BJ (cell line): ENCODE data around the gene MIDN. TPM values are rescaled to one million over a fixed set of nuclear protein-coding genes. Genes with fewer than 3 reads are reported as not detected.

Source experiments
- CTCF ChIA-PET: fragments of 350-600 bp; formaldehyde crosslinking; extraction: SDS; loops from one replicate; lab custom pipeline; 2021; ENCODE audit warnings: antibody characterized with exemption, inconsistent platforms; lab: Yijun Ruan, JAX
- POLR2A ChIA-PET: fragments of 300-600 bp; sonication (Branson Sonifier 250); formaldehyde crosslinking; extraction: SDS; loops from one replicate; lab custom pipeline; 2021; ENCODE audit warnings: antibody characterized with exemption; lab: Charles Lee
- DNase-seq: peaks from one replicate; pipeline ENCODE4 v3.0.0-alpha.2; 2011; ENCODE audit warnings: low read depth
- H3K27me3 ChIP-seq: 2 replicates; pipeline ENCODE4 v1.6.0; 2011; ENCODE audit warnings: low read length; ENCODE audit not compliant: control insufficient read depth, insufficient read depth
- H3K36me3 ChIP-seq: 2 replicates; pipeline ENCODE4 v1.5.1; 2011; ENCODE audit warnings: low read length; ENCODE audit not compliant: control insufficient read depth, insufficient read depth
- H3K4me3 ChIP-seq: 2 replicates; pipeline ENCODE4 v1.5.1; 2011; ENCODE audit warnings: low read depth, mild to moderate bottlenecking, control low read depth, low read length
- polyA plus RNA-seq: library from polyadenylated mRNA; depleted of rRNA; stranded (reverse); fragments of >200 nt; gene quantifications from 2 replicates; pipeline ENCODE4 v1.2.3, GENCODE V29; 2011; rRNA removed
- TF ChIP-seq, protein P1 (sequence below): IDR thresholded peaks from 2 replicates; pipeline ENCODE4 v1.5.1; 2011; ENCODE audit warnings: low read depth, mild to moderate bottlenecking, control low read depth, inconsistent platforms, low read length, moderate library complexity; ENCODE audit not compliant: insufficient read depth

Gene MIDN
- polyA plus RNA-seq, 1 experiment: 8.4 TPM

DNA sequence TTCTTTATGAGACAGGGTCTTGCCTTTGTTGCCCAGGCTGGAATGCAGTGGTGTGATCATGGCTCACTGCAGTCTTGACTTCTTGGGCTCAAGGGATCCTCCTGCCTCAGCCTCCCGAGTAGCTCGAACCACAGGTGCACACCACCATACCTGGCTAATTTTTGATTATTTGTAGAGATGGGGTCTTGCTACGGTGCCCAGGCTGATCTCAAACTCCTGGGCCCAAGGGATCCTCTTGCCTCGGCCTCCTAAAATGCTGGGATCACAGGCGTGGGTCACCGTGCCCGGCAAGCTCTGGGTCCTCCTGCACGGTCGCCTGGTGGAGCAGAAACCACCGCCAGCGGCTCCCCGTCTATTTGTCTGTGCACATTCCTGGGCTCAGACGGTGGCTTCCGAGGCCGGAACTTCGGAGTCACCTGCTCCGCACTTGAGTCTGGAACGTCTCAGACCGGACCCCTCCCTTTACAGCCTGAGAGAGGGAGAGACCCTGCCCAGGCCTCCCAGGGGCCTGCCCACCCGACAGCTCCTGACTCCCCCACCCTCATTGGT lies 59.4 kb downstream of the MIDN start:
- Histone ChIP-seq H3K36me3 (no peaks in the 10 kb centered on the region), H3K27me3 (no peaks in the 10 kb centered on the region), H3K4me3 (no peak overlapping the region)
- no peak for DNase-seq
- ChIA-PET CTCF (no interaction called here), POLR2A (interaction anchor here (0.5 kb wide), 1 partner anchor 39 kb away, joined by 3 read pairs; the partner anchor contains the start of gene CIRBP)
- TF ChIP-seq, protein P1, sequence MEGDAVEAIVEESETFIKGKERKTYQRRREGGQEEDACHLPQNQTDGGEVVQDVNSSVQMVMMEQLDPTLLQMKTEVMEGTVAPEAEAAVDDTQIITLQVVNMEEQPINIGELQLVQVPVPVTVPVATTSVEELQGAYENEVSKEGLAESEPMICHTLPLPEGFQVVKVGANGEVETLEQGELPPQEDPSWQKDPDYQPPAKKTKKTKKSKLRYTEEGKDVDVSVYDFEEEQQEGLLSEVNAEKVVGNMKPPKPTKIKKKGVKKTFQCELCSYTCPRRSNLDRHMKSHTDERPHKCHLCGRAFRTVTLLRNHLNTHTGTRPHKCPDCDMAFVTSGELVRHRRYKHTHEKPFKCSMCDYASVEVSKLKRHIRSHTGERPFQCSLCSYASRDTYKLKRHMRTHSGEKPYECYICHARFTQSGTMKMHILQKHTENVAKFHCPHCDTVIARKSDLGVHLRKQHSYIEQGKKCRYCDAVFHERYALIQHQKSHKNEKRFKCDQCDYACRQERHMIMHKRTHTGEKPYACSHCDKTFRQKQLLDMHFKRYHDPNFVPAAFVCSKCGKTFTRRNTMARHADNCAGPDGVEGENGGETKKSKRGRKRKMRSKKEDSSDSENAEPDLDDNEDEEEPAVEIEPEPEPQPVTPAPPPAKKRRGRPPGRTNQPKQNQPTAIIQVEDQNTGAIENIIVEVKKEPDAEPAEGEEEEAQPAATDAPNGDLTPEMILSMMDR: no peak

GRCh38 chr19:1308718-1309117 lies 60.3 kb downstream of the MIDN start:
- CTCF ChIA-PET: interaction anchor here (1.0 kb wide), 1 partner anchor 63 kb away, joined by 3 read pairs; no protein-coding TSS in a partner anchor
- TF ChIP-seq, protein P1: no peak
- no peaks in the 10 kb centered on the region for H3K36me3 ChIP-seq
- no peaks in the 10 kb centered on the region for H3K27me3 ChIP-seq
- no peak for DNase-seq
- no peak overlapping the region for H3K4me3 ChIP-seq
- POLR2A ChIA-PET: no interaction called here

Other genes with a start within 250 kb of the MIDN start
- 0.28 and 0.32 TPM in 2 replicates for gene GRIN3B, start 248.2 kb upstream of the MIDN start, polyA plus RNA-seq
- 69.2 and 111 TPM in 2 replicates for gene TMEM259, start 227.5 kb upstream of the MIDN start, polyA plus RNA-seq
- not detected in 2 replicates for gene RNU6-2, start 227.1 kb upstream of the MIDN start, polyA plus RNA-seq
- gene CNN2, start 222.0 kb upstream of the MIDN start, polyA plus RNA-seq: 315 and 529 TPM in 2 replicates
- gene ABCA7, start 208.5 kb upstream of the MIDN start, polyA plus RNA-seq: 1.3 and 1.9 TPM in 2 replicates
- 0.13 and 0.28 TPM in 2 replicates for gene ARHGAP45, start 181.4 kb upstream of the MIDN start, polyA plus RNA-seq
- gene POLR2E, start 153.2 kb upstream of the MIDN start, polyA plus RNA-seq: 174 and 292 TPM in 2 replicates
- 463 and 626 TPM in 2 replicates for gene GPX4, start 144.6 kb upstream of the MIDN start, polyA plus RNA-seq
- gene SBNO2, start 74.3 kb upstream of the MIDN start, polyA plus RNA-seq: 15.5 and 26.1 TPM in 2 replicates
- 26.3 and 33.6 TPM in 2 replicates for gene STK11, start 42.8 kb upstream of the MIDN start, polyA plus RNA-seq
- gene CBARP, start 10.6 kb upstream of the MIDN start, polyA plus RNA-seq: 0.97 and 1.6 TPM in 2 replicates
- gene ATP5F1D, start 6.8 kb upstream of the MIDN start, polyA plus RNA-seq: 57.9 and 65.1 TPM in 2 replicates
- 342 and 372 TPM in 2 replicates for gene CIRBP, start 20.7 kb downstream of the MIDN start, polyA plus RNA-seq
- 24.6 and 37.5 TPM in 2 replicates for gene FAM174C, start 26.9 kb downstream of the MIDN start, polyA plus RNA-seq
- not detected in 2 replicates for gene EFNA2, start 37.3 kb downstream of the MIDN start, polyA plus RNA-seq
- 35.5 and 59.6 TPM in 2 replicates for gene NDUFS7, start 135.3 kb downstream of the MIDN start, polyA plus RNA-seq
- 26.9 and 43.7 TPM in 2 replicates for gene GAMT, start 153.0 kb downstream of the MIDN start, polyA plus RNA-seq
- 38.3 and 48.9 TPM in 2 replicates for gene DAZAP1, start 159.0 kb downstream of the MIDN start, polyA plus RNA-seq
- gene RPS15, start 189.8 kb downstream of the MIDN start, polyA plus RNA-seq: 854 and 1,597 TPM in 2 replicates
- gene APC2, start 201.5 kb downstream of the MIDN start, polyA plus RNA-seq: 0.07 and 0.11 TPM in 2 replicates
- 23.9 and 32.6 TPM in 2 replicates for gene C19orf25, start 230.6 kb downstream of the MIDN start, polyA plus RNA-seq
- gene PCSK4, start 241.8 kb downstream of the MIDN start, polyA plus RNA-seq: 0.59 and 1.3 TPM in 2 replicates
- 1.7 and 3.1 TPM in 2 replicates for gene REEP6, start 242.6 kb downstream of the MIDN start, polyA plus RNA-seq